IMR-90 (cell line): ENCODE data around the gene ITGA1. TPM values are rescaled to one million over a fixed set of nuclear protein-coding genes. Genes with fewer than 3 reads are reported as not detected.
A peak's percentile ranks its signal among the peaks of the same experiment; 100 is the strongest.

ENCODE experiments used
- ATAC-seq: fragments of 200-7000 bp; cut with Tn5 transposase; 2 replicates; pipeline ENCODE4 v1.9.1; 2020; ENCODE audit warnings: low read depth, mild to moderate bottlenecking, moderate library complexity
- BruUV-seq: library from RNA; stranded (reverse); fragments of 400-500 nt; replicated peaks from 2 replicates; lab custom pipeline; 2021; lab: Mats Ljungman, UMichigan
- CTCF ChIA-PET: fragments of 300-600 bp; formaldehyde crosslinking; extraction: SDS; loops from one replicate; lab custom pipeline; 2021; ENCODE audit warnings: antibody characterized with exemption; lab: Yijun Ruan, JAX
- POLR2A ChIA-PET: fragments of 300-600 bp; sonication (Branson Sonifier 250); formaldehyde crosslinking; loops from one replicate; lab custom pipeline; 2022; ENCODE audit warnings: antibody characterized with exemption; ENCODE audit not compliant: unreplicated experiment; lab: Charles Lee
- DNase-seq: peaks from one replicate; pipeline ENCODE4 v3.0.0; 2013
- H2AFZ ChIP-seq: replicated peaks from 2 replicates; pipeline ENCODE3; 2013; ENCODE audit warnings: low read length, mild to moderate bottlenecking; ENCODE audit not compliant: poor library complexity
- H2AK5ac ChIP-seq: 2 replicates; pipeline ENCODE4 v1.6.1; 2013; ENCODE audit warnings: low read depth, low read length, inconsistent platforms
- H2AK9ac ChIP-seq: replicated peaks from 2 replicates; pipeline ENCODE3; 2013; ENCODE audit warnings: mild to moderate bottlenecking, low read depth, low read length, moderate library complexity; ENCODE audit not compliant: poor library complexity
- H2BK120ac ChIP-seq: 2 replicates; pipeline ENCODE4 v1.6.1; 2013; ENCODE audit warnings: low read depth, low read length, inconsistent platforms
- H2BK15ac ChIP-seq: 3 replicates; pipeline ENCODE4 v1.6.1; 2013; ENCODE audit warnings: low read depth, low read length, inconsistent platforms
- H2BK20ac ChIP-seq: 2 replicates; pipeline ENCODE4 v1.6.1; 2013; ENCODE audit warnings: low read depth, mild to moderate bottlenecking, inconsistent platforms, low read length, moderate library complexity
- H2BK5ac ChIP-seq: 2 replicates; pipeline ENCODE4 v1.6.1; 2013; ENCODE audit warnings: mild to moderate bottlenecking, low read depth, low read length, inconsistent platforms; ENCODE audit not compliant: poor library complexity, severe bottlenecking
- H3K14ac ChIP-seq: replicated peaks from 2 replicates; pipeline ENCODE4 v1.6.1; 2013; ENCODE audit warnings: low read depth, low read length, inconsistent platforms
- H3K18ac ChIP-seq: 2 replicates; pipeline ENCODE4 v1.6.1; 2013; ENCODE audit warnings: low read depth, low read length, control low read depth
- H3K23ac ChIP-seq: 2 replicates; pipeline ENCODE4 v1.6.1; 2013; ENCODE audit warnings: low read depth, low read length, inconsistent platforms
- H3K27ac ChIP-seq: 2 replicates; pipeline ENCODE4 v1.5.1; 2013; ENCODE audit warnings: mild to moderate bottlenecking, control low read depth, low read length; ENCODE audit not compliant: insufficient read depth
- H3K27me3 ChIP-seq: 2 replicates; pipeline ENCODE4 v1.6.1; 2013; ENCODE audit warnings: low read length; ENCODE audit not compliant: control insufficient read depth, insufficient read depth
- H3K36me3 ChIP-seq: 2 replicates; pipeline ENCODE4 v1.6.1; 2013; ENCODE audit warnings: low read length, mixed read lengths; ENCODE audit not compliant: control insufficient read depth, insufficient read depth
- H3K4ac ChIP-seq: 2 replicates; pipeline ENCODE4 v1.6.1; 2013; ENCODE audit warnings: low read depth, low read length, inconsistent platforms
- H3K4me1 ChIP-seq: 2 replicates; pipeline ENCODE4 v1.6.1; 2013; ENCODE audit warnings: low read length, mixed read lengths; ENCODE audit not compliant: control insufficient read depth, insufficient read depth
- H3K4me2 ChIP-seq: 2 replicates; pipeline ENCODE4 v1.6.1; 2013; ENCODE audit warnings: low read depth, mild to moderate bottlenecking, control low read depth, low read length, moderate library complexity
- H3K4me3 ChIP-seq: 2 replicates; pipeline ENCODE4 v1.5.1; 2013; ENCODE audit warnings: low read depth, mild to moderate bottlenecking, control low read depth, low read length, moderate library complexity; ENCODE audit not compliant: insufficient read depth
- H3K56ac ChIP-seq: 2 replicates; pipeline ENCODE4 v1.6.1; 2013; ENCODE audit warnings: low read length, inconsistent platforms; ENCODE audit not compliant: insufficient read depth; ENCODE audit errors: extremely low read depth
- H3K79me1 ChIP-seq, 2 experiments: 2 replicates each; pipeline ENCODE4 v1.6.1; 2013; ENCODE audit warnings: low read length in 2 of 2, inconsistent platforms in 1 of 2, low read depth in 1 of 2
- H3K9ac ChIP-seq: 2 replicates; pipeline ENCODE4 v1.6.1; 2013; ENCODE audit warnings: low read depth, low read length, control low read depth
- H3K9me1 ChIP-seq: 2 replicates; pipeline ENCODE4 v1.6.1; 2013; ENCODE audit warnings: low read length, inconsistent platforms; ENCODE audit not compliant: insufficient read depth
- H3K9me3 ChIP-seq: 2 replicates; pipeline ENCODE4 v1.6.1; 2013; ENCODE audit warnings: low read length; ENCODE audit not compliant: control insufficient read depth, insufficient read depth
- H4K20me1 ChIP-seq: 2 replicates; pipeline ENCODE4 v1.6.1; 2013; ENCODE audit warnings: low read length, inconsistent platforms; ENCODE audit not compliant: insufficient read depth
- H4K5ac ChIP-seq: 2 replicates; pipeline ENCODE4 v1.6.1; 2013; ENCODE audit warnings: mild to moderate bottlenecking, low read depth, low read length, control low read depth
- H4K8ac ChIP-seq, 2 experiments: 2 replicates each; pipeline ENCODE4 v1.6.1; 2013; ENCODE audit warnings: low read depth in 2 of 2, low read length in 2 of 2, control low read depth in 1 of 2, inconsistent platforms in 1 of 2
- H4K91ac ChIP-seq: 2 replicates; pipeline ENCODE4 v1.6.1; 2013; ENCODE audit warnings: low read depth, low read length, inconsistent platforms; ENCODE audit not compliant: insufficient read depth
- BHLHE40 ChIP-seq: fragments of 150-350 bp; IDR thresholded peaks from 2 replicates; pipeline ENCODE4 v1.6.1; 2016; ENCODE audit warnings: mild to moderate bottlenecking, low read depth, low read length
- CEBPB ChIP-seq: IDR thresholded peaks from 2 replicates; pipeline ENCODE4 v1.6.1; 2012; ENCODE audit warnings: low read depth, low read length, improper control_type of control experiment
- CHD1 ChIP-seq: IDR thresholded peaks from 2 replicates; pipeline ENCODE4 v1.6.1; 2012; ENCODE audit warnings: low read depth, low read length, improper control_type of control experiment
- CTCF ChIP-seq: conservative IDR thresholded peaks from 2 replicates; pipeline ENCODE4 v1.5.1; 2012; ENCODE audit warnings: mild to moderate bottlenecking, low read depth, low read length, improper control_type of control experiment
- MAFK ChIP-seq: IDR thresholded peaks from 2 replicates; pipeline ENCODE4 v1.6.1; 2012; ENCODE audit warnings: low read depth, low read length, improper control_type of control experiment
- MAZ ChIP-seq: IDR thresholded peaks from 2 replicates; pipeline ENCODE4 v1.6.1; 2012; ENCODE audit warnings: low read depth, mild to moderate bottlenecking, low read length, improper control_type of control experiment, moderate library complexity, borderline replicate concordance
- MXI1 ChIP-seq: IDR thresholded peaks from 2 replicates; pipeline ENCODE4 v1.6.1; 2012; ENCODE audit warnings: low read depth, mild to moderate bottlenecking, low read length, moderate library complexity, borderline replicate concordance
- NFE2L2 ChIP-seq: fragments of 150-350 bp; IDR thresholded peaks from 2 replicates; pipeline ENCODE4 v1.6.1; 2016; ENCODE audit warnings: low read depth, mild to moderate bottlenecking, low read length
- POLR2A ChIP-seq: IDR thresholded peaks from 2 replicates; pipeline ENCODE4 v1.6.1; 2012; ENCODE audit warnings: mild to moderate bottlenecking, low read depth, low read length
- RAD21 ChIP-seq: IDR thresholded peaks from 2 replicates; pipeline ENCODE4 v1.6.1; 2012; ENCODE audit warnings: low read length, improper control_type of control experiment
- RFX5 ChIP-seq: IDR thresholded peaks from 2 replicates; pipeline ENCODE4 v1.8.0; 2012; ENCODE audit warnings: low read depth, mild to moderate bottlenecking, low read length, moderate library complexity
- SMC3 ChIP-seq: fragments of 150-350 bp; IDR thresholded peaks from 2 replicates; pipeline ENCODE4 v1.6.1; 2016; ENCODE audit warnings: low read depth, mild to moderate bottlenecking, antibody characterized with exemption, low read length, moderate library complexity
- WGBS, 2 experiments: methylation state at CpG; one replicate each; pipeline versions ENCODE4 v1.1.5 to v1.1.7; 2013; ENCODE audit warnings: missing lambda C conversion rate in 2 of 2; ENCODE audit not compliant: insufficient read length in 1 of 2; ENCODE audit errors: extremely low coverage in 2 of 2; 5-methylcytosine and 5-hydroxymethylcytosine counted together
- dilution Hi-C: fragments of 300-500 bp; cut with HindIII; formaldehyde crosslinking; loops from one replicate; pipeline ENCODE4 v1.14.3; 2018; ENCODE audit warnings: low sequenced_read_pairs; ENCODE audit not compliant: unreplicated experiment
- in situ Hi-C: fragments of 300-500 bp; cut with MboI; formaldehyde crosslinking; loops from 3 replicates; pipeline ENCODE4 v1.14.3; 2019; ENCODE audit warnings: low sequenced_read_pairs, inconsistent platforms, mixed read lengths
- intact Hi-C: fragments of 100-400 bp; cut with micrococcal nuclease; formaldehyde crosslinking; loops from 2 replicates; pipeline ENCODE4 v1.10.0; 2022
- polyA plus RNA-seq, 3 experiments: library from polyadenylated mRNA; depleted of rRNA; stranded (reverse); fragments of >200 nt; gene quantifications; 2 replicates each; pipeline ENCODE4 v1.2.3, GENCODE V29; 2012; ENCODE audit warnings: low replicate concordance in 1 of 3
- total RNA-seq: library from RNA; depleted of rRNA; stranded (reverse); fragments of >200 nt; gene quantifications from 2 replicates; pipeline ENCODE4 v1.2.3, GENCODE V29; 2012
- TF ChIP-seq, protein P1 (sequence below): fragments of 150-350 bp; IDR thresholded peaks from 2 replicates; pipeline ENCODE4 v1.6.1; 2016; ENCODE audit warnings: low read depth, mild to moderate bottlenecking, low read length, moderate library complexity, borderline replicate concordance
- TF ChIP-seq, protein P2 (sequence below): fragments of 150-350 bp; IDR thresholded peaks from 2 replicates; pipeline ENCODE4 v1.6.1; 2017; ENCODE audit warnings: mild to moderate bottlenecking, antibody characterized with exemption, low read length, low read depth

Gene ITGA1
- total and polyA plus RNA-seq, 2 of the 4 experiments (the other 2 are of a cell fraction), result 22.3 to 95.2 TPM

DNA sequence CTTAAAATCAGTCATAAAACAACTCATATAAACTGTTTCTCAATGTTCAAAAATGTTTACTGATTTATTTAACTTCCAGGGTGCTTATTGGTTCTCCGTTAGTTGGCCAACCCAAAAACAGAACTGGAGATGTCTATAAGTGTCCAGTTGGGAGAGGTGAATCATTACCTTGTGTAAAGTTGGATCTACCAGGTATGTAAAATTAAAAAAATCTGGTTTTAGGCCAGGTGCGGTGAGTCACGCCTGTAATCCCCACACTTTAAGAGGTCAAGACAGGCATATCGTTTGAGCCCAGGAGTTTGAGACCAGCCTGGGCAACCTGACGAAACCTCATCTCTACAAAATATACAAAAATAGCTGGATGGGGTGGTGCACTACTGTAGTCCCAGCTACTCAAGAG, 73.7 kb downstream of the ITGA1 start:
- Histone ChIP-seq H3K36me3 (peaks cover 8% of the 10 kb centered on the region), H2AK9ac (no peak overlapping the region), H3K4me2 (no peak overlapping the region), H2AK5ac (peak overlapping the region; percentile 66), H4K20me1 (no peaks in the 10 kb centered on the region), H3K4me3 (no peak overlapping the region), H3K27ac (0 out of 2 replicates have a peak overlapping the region, but pooled peaks have one; percentile 42), H4K91ac (peak overlapping the region; percentile 77), H3K56ac (no peak overlapping the region), H2BK5ac (peak overlapping the region; percentile 48), H4K8ac (peak overlapping the region in 1 of 2 experiments; percentile 55; a peak in 1 of 4 replicates), H3K9me1 (no peaks in the 10 kb centered on the region), H3K18ac (no peak overlapping the region), H3K27me3 (no peaks in the 10 kb centered on the region), H3K4ac (peak overlapping the region; percentile 71), H3K9ac (no peak overlapping the region), H2AFZ (no peak overlapping the region), H3K23ac (no peak overlapping the region), H3K4me1 (peaks cover 11% of the 10 kb centered on the region), H4K5ac (peak overlapping the region; percentile 7; the same call in 1 of the 2 replicates), H3K79me1 (peaks cover 13 to 27% of the 10 kb centered on the region in 2 experiments), H3K14ac (peak overlapping the region; percentile 71), H2BK15ac (peak overlapping the region; percentile 63; the same call in 1 of the 3 replicates), H2BK20ac (peak overlapping the region; percentile 75), H3K9me3 (no peaks in the 10 kb centered on the region), H2BK120ac (peak overlapping the region; percentile 70)
- in situ Hi-C loops (no loop called here), dilution Hi-C loops (no loop called here), intact Hi-C loops (no loop called here)
- BruUV-seq, result no TSS peak
- TF ChIP-seq MAFK, result no peak
- TF ChIP-seq, protein P1, sequence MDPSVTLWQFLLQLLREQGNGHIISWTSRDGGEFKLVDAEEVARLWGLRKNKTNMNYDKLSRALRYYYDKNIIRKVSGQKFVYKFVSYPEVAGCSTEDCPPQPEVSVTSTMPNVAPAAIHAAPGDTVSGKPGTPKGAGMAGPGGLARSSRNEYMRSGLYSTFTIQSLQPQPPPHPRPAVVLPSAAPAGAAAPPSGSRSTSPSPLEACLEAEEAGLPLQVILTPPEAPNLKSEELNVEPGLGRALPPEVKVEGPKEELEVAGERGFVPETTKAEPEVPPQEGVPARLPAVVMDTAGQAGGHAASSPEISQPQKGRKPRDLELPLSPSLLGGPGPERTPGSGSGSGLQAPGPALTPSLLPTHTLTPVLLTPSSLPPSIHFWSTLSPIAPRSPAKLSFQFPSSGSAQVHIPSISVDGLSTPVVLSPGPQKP, result no peak
- no peak for TF ChIP-seq CTCF
- TF ChIP-seq MAZ, result no peak
- TF ChIP-seq RFX5, result no peak
- TF ChIP-seq CEBPB, result no peak
- TF ChIP-seq BHLHE40, result no peak
- no peak for TF ChIP-seq RAD21
- no peak for TF ChIP-seq SMC3
- no peak for TF ChIP-seq MXI1
- TF ChIP-seq CHD1, result no peak
- no peak for TF ChIP-seq NFE2L2
- TF ChIP-seq, protein P2, sequence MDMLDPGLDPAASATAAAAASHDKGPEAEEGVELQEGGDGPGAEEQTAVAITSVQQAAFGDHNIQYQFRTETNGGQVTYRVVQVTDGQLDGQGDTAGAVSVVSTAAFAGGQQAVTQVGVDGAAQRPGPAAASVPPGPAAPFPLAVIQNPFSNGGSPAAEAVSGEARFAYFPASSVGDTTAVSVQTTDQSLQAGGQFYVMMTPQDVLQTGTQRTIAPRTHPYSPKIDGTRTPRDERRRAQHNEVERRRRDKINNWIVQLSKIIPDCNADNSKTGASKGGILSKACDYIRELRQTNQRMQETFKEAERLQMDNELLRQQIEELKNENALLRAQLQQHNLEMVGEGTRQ, result no peak
- TF ChIP-seq POLR2A, result no peak
- WGBS, 2 experiments, result no CpG with 5 or more reads among the region's 5 CpGs
- no peak for ATAC-seq
- ChIA-PET CTCF (interaction anchor here (0.7 kb wide), 1 partner anchor 53 kb away, joined by 5 read pairs; no protein-coding TSS in a partner anchor), POLR2A (no interaction called here)
- no peak for DNase-seq
